ENCODE results near the gene FAM167B.

Gene FAM167B

DNA sequence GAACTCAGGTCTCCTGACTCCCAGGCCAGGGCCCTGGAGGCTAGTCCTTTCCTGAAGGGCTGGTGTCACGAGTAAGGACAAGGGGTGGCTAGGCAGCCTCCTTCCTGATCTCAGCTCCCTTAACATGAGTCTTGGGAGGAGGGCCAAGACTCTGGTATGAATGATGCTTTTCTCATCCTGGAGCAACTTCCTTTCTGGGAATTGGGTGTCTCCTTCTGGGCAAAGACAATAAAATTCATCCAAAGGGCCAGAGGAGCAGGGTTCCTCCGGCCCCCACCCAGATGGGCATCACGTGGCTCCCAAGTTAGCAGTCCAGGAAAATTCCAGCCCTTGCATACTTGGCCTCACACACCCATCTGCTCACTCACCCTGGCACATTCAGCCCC is at the start of gene FAM167B:
Gene FAM167B, plus strand, starts transcription at position 335 of the 386 bp plus-strand sequence. CDS start 200 bp downstream, outside the sequence.
- DNase-seq: no peak

DNA sequence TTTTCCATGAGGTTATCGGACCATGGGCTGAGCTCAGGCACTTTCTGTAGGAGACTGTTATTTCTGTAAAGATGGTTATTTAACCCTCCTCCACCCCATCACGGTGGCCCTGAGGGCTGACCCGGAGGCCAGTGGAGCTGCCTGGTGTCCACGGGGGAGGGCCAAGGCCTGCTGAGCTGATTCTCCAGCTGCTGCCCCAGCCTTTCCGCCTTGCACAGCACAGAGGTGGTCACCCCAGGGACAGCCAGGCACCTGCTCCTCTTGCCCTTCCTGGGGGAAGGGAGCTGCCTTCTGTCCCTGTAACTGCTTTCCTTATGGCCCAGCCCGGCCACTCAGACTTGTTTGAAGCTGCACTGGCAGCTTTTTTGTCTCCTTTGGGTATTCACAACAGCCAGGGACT is 49.2 kb upstream of the FAM167B start:
- no peak for DNase-seq

- no peak for DNase-seq
Observed at GRCh38 chr1:32198237-32199042, 48.6 kb upstream of the FAM167B start.

- DNase-seq: no peak
Observed at GRCh38 chr1:32199043-32199716, 47.8 kb upstream of the FAM167B start.

DNA sequence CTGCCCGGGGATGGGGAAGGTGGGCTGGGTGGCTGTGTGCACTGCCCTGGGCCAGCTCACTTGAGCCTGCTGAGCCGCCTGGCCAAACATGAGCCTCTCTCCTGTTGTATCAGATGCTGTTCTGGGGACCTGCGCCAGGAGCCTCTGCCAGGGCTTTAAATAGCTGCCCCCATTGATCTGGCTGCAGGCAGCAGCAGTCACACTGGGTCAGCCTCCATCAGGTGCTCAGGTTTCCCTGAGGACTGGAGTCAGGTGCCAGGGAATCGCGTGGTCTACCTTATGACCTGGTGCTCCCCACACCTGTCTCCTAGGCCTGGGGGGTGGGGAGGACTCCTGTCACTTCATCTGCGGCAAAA is 47.3 kb upstream of the FAM167B start:
- no peak for DNase-seq

DNA sequence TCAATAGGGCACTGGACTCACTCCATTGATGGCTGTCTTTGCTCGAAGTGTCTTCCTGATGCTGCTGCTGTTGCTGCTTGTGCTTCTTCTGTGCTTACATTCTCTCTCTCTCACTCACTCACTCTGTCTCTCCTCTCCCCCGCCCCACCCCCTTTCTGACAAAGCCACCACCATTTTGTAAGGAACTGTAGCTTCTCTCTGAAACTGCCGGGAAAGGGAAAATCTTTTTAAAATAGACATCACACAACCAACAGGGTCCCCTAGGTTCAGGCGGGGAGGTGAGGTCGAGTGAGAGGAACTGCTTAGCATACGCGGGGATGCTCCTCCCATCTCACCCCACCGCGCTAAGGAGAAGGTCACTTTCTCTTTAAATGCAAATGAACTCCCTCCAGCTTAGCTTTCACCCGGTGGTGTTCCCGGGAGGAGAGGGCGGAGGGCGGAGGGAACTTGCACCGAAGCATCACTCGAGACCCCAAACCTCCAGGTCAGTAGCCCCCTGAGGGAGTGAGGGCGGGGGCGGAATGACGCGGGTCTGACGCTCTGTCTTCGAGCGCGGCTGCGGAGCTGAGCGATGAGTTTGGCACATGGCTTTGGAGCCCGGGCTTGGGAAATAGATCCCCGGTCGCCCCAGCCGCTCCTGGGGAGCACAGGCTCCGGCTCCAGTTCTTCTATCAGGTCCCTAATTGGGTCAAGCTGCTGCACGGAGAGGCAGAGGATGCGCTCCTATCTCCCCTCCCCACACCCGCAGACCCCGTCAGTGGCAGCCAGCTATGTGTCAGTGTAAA is 46.6 kb upstream of the FAM167B start, which contains the start of gene CCDC28B:
Gene CCDC28B, plus strand, starts transcription at position 370 of the 785 bp plus-strand sequence. CDS start 1,341 bp downstream, outside the sequence.
- peak; percentile 58 for DNase-seq

DNA sequence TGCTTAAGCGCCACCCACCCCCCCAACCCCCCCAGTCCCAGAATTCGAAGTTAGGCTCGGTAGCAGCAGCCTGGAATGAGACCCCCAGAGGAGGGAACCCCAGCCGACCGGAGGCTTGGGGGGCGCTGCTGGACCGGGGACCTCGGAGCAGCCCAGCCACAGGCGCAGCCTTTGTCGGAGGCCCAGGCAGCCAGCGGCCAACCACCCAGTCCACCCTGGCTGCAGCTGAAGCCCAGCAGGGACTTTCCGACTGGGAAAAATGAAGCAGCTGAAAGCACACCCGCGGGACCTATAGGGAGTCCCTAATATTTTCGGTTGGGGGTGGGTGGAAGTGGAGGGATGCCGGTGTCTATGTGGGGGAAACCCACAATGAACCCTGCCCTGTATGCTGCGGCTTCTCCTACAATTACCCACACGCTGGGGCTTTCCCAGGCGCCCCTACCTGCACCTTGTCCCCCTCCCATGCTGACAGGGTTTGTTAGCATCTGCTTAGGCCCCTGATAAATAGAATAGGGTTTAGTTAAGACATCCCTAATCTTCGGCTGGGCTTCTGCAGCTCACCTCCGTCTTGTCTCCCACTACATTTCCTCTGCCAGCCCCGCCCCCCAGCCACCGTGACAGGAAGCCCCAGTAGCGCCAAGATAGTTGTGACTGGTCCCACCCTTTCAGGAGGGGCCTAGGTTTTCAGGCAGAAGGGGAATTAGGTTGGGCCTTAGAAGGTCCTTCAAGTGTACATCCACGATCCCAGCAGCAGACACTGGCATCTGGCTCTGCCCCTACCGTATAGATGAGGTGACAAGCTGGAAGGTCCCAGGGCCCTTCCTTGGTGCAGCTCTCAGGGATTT is 45.8 kb upstream of the FAM167B start:
- DNase-seq: no peak

GRCh38 chr1:32204943-32205361 is 42.1 kb upstream of the FAM167B start:
- DNase-seq: peak; percentile 33

DNA sequence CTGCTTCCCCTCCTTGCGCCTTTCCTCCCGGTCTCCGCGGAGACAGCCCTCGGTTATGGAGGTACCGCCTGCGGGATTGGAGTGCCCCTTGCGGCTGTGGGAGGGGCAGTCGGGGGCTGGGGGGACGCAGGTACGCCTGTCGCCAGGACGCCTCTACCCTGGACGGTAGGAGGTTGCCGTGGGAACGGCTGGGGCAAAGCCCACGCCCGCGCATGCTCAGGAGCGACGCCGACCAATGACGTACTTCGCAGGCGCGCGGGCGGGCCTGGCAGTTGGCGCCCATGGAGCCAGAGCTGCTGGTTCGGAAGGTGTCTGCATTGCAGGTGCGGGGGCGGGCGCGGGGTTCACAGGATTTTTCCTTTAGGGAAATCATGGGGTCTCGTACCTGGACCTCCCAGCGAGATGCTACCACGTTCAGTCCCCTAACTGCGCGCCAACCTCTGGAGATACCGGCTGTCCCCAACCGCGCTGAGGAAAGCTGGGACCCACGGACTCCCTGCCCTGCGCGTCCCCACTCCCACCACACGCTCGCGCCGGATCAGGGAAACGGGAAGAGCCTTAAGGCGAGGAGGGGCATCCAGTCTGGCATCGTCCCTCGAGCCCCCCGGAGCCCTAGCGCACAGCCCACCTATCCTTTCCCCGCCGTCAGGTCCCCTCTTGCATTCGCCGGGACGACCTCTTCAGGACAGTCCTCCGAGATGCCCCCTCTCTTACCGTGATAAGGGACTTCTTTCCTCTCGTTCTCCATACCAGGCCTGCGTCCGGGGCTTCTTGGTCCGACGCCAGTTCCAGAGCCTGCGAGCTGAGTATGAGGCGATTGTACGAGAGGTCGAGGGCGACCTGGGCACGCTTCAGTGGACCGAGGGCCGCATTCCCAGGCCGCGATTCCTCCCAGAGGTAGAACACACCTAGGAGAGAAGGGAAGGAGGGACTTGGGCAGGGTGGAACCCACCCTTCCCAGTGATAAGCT is 41.3 kb upstream of the FAM167B start, which contains the start of gene IQCC:
Gene IQCC, plus strand, starts transcription at position 271 of the 970 bp plus-strand sequence. Its CDS starts 11 bp downstream, at position 282.
- DNase-seq: peak; percentile 78

DNA sequence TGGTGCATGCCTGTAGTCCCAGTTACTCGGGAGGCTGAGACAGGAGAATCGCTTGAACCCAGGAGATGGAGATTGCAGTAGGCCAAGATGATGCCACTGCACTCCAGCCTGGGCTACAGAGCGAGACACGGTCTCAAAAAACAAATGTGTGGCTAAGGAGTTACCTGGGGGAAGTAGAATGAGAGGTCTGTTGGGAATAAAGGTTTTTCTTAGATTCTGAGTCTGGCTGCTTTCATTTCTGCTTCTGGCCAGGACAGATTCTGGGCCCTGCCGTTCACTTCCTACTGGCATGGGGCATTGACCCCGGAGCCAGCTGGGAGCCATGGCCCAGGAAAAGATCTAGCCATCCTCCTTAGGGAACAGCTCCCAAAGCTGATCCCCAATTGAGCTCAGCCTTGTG is 38.6 kb upstream of the FAM167B start:
- DNase-seq: no peak

GRCh38 chr1:32208891-32209328 is 38.1 kb upstream of the FAM167B start, which contains the start of gene DCDC2B:
DCDC2B (plus strand) TSS chr1:32209089; CDS start chr1:32209094, 5 bp downstream.
- DNase-seq: peak; percentile 85

GRCh38 chr1:32215629-32216480 is 31.2 kb upstream of the FAM167B start:
- DNase-seq: peak; percentile 56

DNA sequence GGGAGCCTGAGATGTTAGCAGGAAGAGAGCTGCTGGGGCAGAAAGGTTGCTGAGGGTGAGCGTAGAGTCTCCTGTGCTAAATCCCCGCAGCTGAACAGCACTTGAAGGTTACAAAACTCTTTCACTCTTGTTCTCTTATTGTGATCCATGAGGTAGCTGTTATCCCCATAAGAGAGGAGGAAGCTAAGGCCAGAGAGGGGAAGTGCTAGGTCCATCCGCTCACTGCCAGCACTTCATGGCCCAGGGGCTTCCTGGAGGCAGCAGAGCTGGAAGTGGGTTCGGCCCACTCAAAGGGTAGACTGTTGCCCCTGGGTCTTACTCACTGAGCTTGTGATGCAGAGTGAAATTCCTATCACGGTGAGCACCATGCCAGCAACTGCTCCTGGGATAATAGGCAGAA is 30.5 kb upstream of the FAM167B start:
- no peak for DNase-seq

- no peak for DNase-seq
Observed at GRCh38 chr1:32219022-32219421, 28.0 kb upstream of the FAM167B start.

GRCh38 chr1:32220746-32221580 is 26.1 kb upstream of the FAM167B start:
- DNase-seq: peak; percentile 37

GRCh38 chr1:32221581-32221979 is 25.4 kb upstream of the FAM167B start:
- DNase-seq: no peak

DNA sequence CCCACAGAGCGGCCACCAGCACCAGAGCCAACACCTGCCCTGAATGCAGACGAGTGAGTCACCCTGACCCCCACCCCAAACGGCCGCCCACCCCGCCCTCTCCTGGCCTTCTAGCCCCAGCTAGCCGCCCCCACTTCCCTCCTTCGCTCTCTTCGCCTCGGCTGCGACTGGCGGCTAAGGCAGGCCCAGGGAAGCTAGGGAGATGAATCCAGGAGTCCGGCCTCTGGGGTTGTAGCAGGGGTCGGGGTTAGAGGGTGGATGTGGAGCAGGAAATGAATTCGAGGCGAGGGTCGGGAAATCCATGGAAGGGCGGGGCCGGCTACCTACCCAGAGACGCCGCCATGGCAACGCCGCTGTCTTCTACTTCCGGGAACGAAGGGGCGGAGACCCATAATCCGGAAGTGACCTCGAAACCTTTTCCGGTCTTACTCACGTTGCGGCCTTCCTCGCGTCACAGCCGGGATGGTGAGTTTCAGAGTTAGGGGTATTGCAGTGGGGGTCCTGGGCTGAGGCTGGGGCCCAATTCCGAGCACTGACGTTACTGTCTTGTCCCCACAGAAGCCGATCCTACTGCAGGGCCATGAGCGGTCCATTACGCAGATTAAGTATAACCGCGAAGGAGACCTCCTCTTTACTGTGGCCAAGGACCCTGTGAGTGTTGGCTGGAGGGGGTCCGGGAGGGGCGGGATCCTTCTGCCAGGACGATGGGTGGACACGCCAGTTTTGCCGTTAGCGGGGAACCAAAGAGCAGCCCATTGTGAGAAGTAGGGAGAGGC is 24.9 kb upstream of the FAM167B start, which contains the start of the genes EIF3I and TMEM234:
Gene EIF3I, plus strand, starts transcription at position 428 of the 776 bp plus-strand sequence. Its CDS starts 35 bp downstream, at position 463.
Gene TMEM234, minus strand, starts transcription at position 374 of the 776 bp plus-strand sequence. Its CDS starts 31 bp downstream, at position 343.
- peak; percentile 72 for DNase-seq

- no peak for DNase-seq
Observed at GRCh38 chr1:32223683-32224082, 23.3 kb upstream of the FAM167B start.

Data from NCI-H510A treated with DMSO at 0.1 percent for 48 hours (cell line).